ENCODE measurements around the gene TXNIP.
A peak's percentile ranks its signal among the peaks of the same experiment; 100 is the strongest.

TXNIP gene

DNA sequence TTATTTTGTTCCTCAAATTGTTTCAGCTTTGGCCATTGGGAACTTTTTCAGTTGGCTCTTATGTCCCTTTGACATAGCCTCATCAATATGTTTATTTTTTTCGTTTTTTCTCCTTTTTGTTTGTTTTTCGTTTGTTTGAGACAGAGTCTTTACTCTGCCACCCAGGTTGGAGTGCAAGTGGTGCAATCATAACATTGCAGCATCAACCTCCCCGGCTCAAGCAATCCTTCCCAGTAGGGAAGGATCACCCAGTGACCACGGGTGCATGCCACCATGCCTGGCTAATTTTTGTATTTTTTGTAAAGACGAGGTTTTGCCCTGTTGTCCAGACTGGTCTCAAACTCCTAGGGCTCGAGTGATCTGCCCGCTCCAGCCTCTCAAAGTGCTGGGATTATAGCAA lies 23.8 kb downstream of the TXNIP start:
- TF ChIP-seq TOX (CRISPR knock-in tag; IDR thresholded peaks at IDR 0.05; ENCODE audit: borderline replicate concordance) (no peak), ZC3H10 (CRISPR knock-in tag; IDR thresholded peaks at IDR 0.05) (no peak), BACH2 (CRISPR knock-in tag; IDR thresholded peaks at IDR 0.05; ENCODE audit: borderline replicate concordance) (no peak), CSDC2 (CRISPR knock-in tag; IDR thresholded peaks at IDR 0.05) (no peak), PPARA (CRISPR knock-in tag; IDR thresholded peaks at IDR 0.05; ENCODE audit: borderline replicate concordance) (no peak), ZFP3 (CRISPR knock-in tag; IDR thresholded peaks at IDR 0.05) (no peak), ZNF565 (CRISPR knock-in tag; conservative IDR thresholded peaks at IDR 0.05; ENCODE audit: low read depth) (no peak), OSR1 (CRISPR knock-in tag; IDR thresholded peaks at IDR 0.05) (no peak), ISL1 (CRISPR knock-in tag; IDR thresholded peaks at IDR 0.05) (no peak), GLIS3 (CRISPR knock-in tag; IDR thresholded peaks at IDR 0.05) (no peak), ZNF8 (CRISPR knock-in tag; IDR thresholded peaks at IDR 0.05) (no peak), ZFP30 (CRISPR knock-in tag; IDR thresholded peaks at IDR 0.05) (no peak), RARB (CRISPR knock-in tag; IDR thresholded peaks at IDR 0.05) (no peak)
- TF ChIP-seq, protein P1, sequence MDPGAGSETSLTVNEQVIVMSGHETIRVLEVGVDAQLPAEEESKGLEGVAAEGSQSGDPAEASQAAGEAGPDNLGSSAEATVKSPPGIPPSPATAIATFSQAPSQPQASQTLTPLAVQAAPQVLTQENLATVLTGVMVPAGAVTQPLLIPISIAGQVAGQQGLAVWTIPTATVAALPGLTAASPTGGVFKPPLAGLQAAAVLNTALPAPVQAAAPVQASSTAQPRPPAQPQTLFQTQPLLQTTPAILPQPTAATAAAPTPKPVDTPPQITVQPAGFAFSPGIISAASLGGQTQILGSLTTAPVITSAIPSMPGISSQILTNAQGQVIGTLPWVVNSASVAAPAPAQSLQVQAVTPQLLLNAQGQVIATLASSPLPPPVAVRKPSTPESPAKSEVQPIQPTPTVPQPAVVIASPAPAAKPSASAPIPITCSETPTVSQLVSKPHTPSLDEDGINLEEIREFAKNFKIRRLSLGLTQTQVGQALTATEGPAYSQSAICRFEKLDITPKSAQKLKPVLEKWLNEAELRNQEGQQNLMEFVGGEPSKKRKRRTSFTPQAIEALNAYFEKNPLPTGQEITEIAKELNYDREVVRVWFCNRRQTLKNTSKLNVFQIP (CRISPR knock-in tag; IDR thresholded peaks at IDR 0.05; ENCODE audit: borderline replicate concordance, low read depth) = no peak
- ATAC-seq = no peak

- no peak for TF ChIP-seq CSDC2 (CRISPR knock-in tag; IDR thresholded peaks at IDR 0.05)
- TF ChIP-seq, protein P1 (CRISPR knock-in tag; IDR thresholded peaks at IDR 0.05; ENCODE audit: borderline replicate concordance, low read depth) = no peak
- ATAC-seq = no peak
These were observed 29.1 kb downstream of the TXNIP start for GRCh38 chr1:145967288-145967687.

DNA sequence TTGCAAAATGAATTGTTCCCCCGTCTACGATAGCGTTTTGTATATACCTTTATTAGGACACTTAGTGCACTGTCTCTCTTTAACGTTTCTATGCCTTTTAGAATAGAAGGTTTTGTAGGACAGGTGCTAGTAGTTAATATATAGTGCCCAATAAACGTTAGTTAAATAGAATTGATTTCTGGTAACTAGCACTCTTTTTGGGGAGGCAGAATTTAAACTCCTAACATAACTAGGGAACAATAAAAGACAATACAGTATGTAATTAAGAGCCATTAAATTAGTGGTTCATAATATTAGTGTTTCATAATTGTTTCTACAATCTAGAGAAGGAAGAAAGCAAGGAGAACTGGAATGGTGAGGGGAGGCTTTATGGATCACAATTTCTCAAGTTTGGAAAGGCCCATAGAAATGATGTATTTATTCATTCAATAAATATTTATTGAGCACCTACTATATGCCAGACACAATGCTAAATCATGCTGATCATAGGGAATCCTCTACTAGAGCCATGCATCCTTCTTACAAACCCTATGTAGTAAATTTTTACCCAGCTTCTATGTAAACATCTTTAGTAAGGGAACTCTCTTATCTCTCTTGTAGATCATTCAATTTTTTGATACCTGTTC lies 31.1 kb downstream of the TXNIP start:
- TF ChIP-seq BACH2 (CRISPR knock-in tag; IDR thresholded peaks at IDR 0.05; ENCODE audit: borderline replicate concordance) = no peak
- TF ChIP-seq, protein P2, sequence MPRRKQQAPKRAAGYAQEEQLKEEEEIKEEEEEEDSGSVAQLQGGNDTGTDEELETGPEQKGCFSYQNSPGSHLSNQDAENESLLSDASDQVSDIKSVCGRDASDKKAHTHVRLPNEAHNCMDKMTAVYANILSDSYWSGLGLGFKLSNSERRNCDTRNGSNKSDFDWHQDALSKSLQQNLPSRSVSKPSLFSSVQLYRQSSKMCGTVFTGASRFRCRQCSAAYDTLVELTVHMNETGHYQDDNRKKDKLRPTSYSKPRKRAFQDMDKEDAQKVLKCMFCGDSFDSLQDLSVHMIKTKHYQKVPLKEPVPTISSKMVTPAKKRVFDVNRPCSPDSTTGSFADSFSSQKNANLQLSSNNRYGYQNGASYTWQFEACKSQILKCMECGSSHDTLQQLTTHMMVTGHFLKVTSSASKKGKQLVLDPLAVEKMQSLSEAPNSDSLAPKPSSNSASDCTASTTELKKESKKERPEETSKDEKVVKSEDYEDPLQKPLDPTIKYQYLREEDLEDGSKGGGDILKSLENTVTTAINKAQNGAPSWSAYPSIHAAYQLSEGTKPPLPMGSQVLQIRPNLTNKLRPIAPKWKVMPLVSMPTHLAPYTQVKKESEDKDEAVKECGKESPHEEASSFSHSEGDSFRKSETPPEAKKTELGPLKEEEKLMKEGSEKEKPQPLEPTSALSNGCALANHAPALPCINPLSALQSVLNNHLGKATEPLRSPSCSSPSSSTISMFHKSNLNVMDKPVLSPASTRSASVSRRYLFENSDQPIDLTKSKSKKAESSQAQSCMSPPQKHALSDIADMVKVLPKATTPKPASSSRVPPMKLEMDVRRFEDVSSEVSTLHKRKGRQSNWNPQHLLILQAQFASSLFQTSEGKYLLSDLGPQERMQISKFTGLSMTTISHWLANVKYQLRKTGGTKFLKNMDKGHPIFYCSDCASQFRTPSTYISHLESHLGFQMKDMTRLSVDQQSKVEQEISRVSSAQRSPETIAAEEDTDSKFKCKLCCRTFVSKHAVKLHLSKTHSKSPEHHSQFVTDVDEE (CRISPR knock-in tag; IDR thresholded peaks at IDR 0.05) = no peak
- TF ChIP-seq OSR1 (CRISPR knock-in tag; IDR thresholded peaks at IDR 0.05) = no peak
- no peak for TF ChIP-seq CSDC2 (CRISPR knock-in tag; IDR thresholded peaks at IDR 0.05)
- no peak for TF ChIP-seq ZFP30 (CRISPR knock-in tag; IDR thresholded peaks at IDR 0.05)
- no peak for TF ChIP-seq TCF4 (CRISPR knock-in tag; IDR thresholded peaks at IDR 0.05; ENCODE audit: borderline replicate concordance)
- TF ChIP-seq RARB (CRISPR knock-in tag; IDR thresholded peaks at IDR 0.05) = no peak
- ATAC-seq = no peak

GRCh38 chr1:145964328-145965118 lies 31.9 kb downstream of the TXNIP start, which contains the start of the genes ANKRD34A and POLR3GL:
TSS of gene ANKRD34A (minus strand) at chr1:145964575. CDS start at chr1:145961759, 2,816 bp downstream.
TSS of gene POLR3GL (plus strand) at chr1:145964690. CDS start at chr1:145974866, 10,176 bp downstream.
- TF ChIP-seq RARB (CRISPR knock-in tag; IDR thresholded peaks at IDR 0.05) (no peak), ZFP3 (CRISPR knock-in tag; IDR thresholded peaks at IDR 0.05) (no peak), ESRRG (CRISPR knock-in tag; IDR thresholded peaks at IDR 0.05) (no peak), ISL1 (CRISPR knock-in tag; IDR thresholded peaks at IDR 0.05) (no peak), GLIS3 (CRISPR knock-in tag; IDR thresholded peaks at IDR 0.05) (no peak)
- TF ChIP-seq, protein P1 (CRISPR knock-in tag; IDR thresholded peaks at IDR 0.05; ENCODE audit: borderline replicate concordance, low read depth) = no peak
- ATAC-seq = peak; percentile 86

All from SK-N-SH treated with all-trans-retinoic acid at 6 μM for 48 hours (cell line).